Sigmoid colon (tissue), 7 donors: ENCODE data around the gene SYNC. TPM values are rescaled to one million over a fixed set of nuclear protein-coding genes. Genes with fewer than 3 reads are reported as not detected.

Experiments used
- DNase-seq: peaks from one replicate; pipeline ENCODE4 v3.0.0-alpha.2; 2019
- H3K27ac ChIP-seq, 4 donors: fragments of 200-600 bp; sonication (generic); one replicate each; pipeline ENCODE4 v1.5.1; 2016 to 2019; ENCODE audit warnings: mild to moderate bottlenecking in 1 of 4
- H3K27me3 ChIP-seq, 3 donors: fragments of 200-600 bp; sonication (generic); one replicate each; pipeline ENCODE4 v1.5.1; 2019; ENCODE audit warnings: mild to moderate bottlenecking in 1 of 3
- H3K36me3 ChIP-seq, 4 donors: fragments of 200-600 bp; sonication (generic); one replicate each; pipeline ENCODE4 v1.5.1; 2016 to 2019
- H3K4me1 ChIP-seq, 4 donors: fragments of 200-600 bp; sonication (generic); one replicate each; pipeline ENCODE4 v1.5.1; 2017 to 2019
- H3K4me3 ChIP-seq, 4 donors: fragments of 200-600 bp; sonication (generic); one replicate each; pipeline ENCODE4 v1.5.1; 2017 to 2019; ENCODE audit warnings: mild to moderate bottlenecking in 2 of 4, moderate library complexity in 1 of 4
- H3K9me3 ChIP-seq, 4 donors: fragments of 200-600 bp in 3 of 4; sonication (generic) in 3 of 4; one replicate each; pipeline versions ENCODE4 v1.5.1 to v1.6.1; 2013 to 2019
- EP300 ChIP-seq, 4 donors: sonication (generic); formaldehyde crosslinking; IDR thresholded peaks; one replicate each; pipeline ENCODE4 v1.6.1; 2017; ENCODE audit warnings: antibody characterized with exemption in 4 of 4
- POLR2A ChIP-seq, 2 donors: fragments of 450-650 bp; IDR thresholded peaks; one replicate each; pipeline ENCODE4 v1.6.1; 2016; ENCODE audit warnings: antibody characterized with exemption in 2 of 2, mild to moderate bottlenecking in 2 of 2, moderate library complexity in 2 of 2
- POLR2AphosphoS5 ChIP-seq, 4 donors: sonication (generic); formaldehyde crosslinking; IDR thresholded peaks; one replicate each; pipeline ENCODE4 v1.6.1; 2017; ENCODE audit warnings: antibody characterized with exemption in 4 of 4
- WGBS, 2 donors: extraction: QIAGEN DNeasy Blood & Tissue Kit; methylation state at CpG; one replicate each; pipeline ENCODE4 v1.1.7; 2013; 5-methylcytosine and 5-hydroxymethylcytosine counted together
- intact Hi-C: fragments of 100-400 bp; cut with DNase I; formaldehyde crosslinking; loops from one replicate; pipeline ENCODE4 v1.15.1; 2023
- polyA plus RNA-seq, 3 donors: library from polyadenylated mRNA; stranded (reverse); fragments of 200-250 nt; gene quantifications; one replicate each; pipeline ENCODE4 v1.2.3, GENCODE V29; 2013
- total RNA-seq, 4 donors: library from RNA; depleted of rRNA; stranded (reverse); fragments of >200 nt; gene quantifications; one replicate each; pipeline ENCODE4 v1.1.0, GENCODE V29; 2016
- TF ChIP-seq, protein P1 (sequence below), 4 experiments: fragments of 450-650 bp in 3 of 4; fragments of 200-600 bp in 1 of 4; IDR thresholded peaks; one replicate each; pipeline ENCODE4 v1.5.1; 2016 to 2019; ENCODE audit warnings: antibody characterized with exemption in 4 of 4, mild to moderate bottlenecking in 3 of 4, moderate library complexity in 2 of 4
- donor health status: healthy with polysubstance abuse.
- donor health status: Bipolar disorder and iron deficiency.
- donor health status: healthy.

SYNC gene
- total and polyA plus RNA-seq, 7 donors = 6.9 to 87.5 (median 22.5) TPM

DNA sequence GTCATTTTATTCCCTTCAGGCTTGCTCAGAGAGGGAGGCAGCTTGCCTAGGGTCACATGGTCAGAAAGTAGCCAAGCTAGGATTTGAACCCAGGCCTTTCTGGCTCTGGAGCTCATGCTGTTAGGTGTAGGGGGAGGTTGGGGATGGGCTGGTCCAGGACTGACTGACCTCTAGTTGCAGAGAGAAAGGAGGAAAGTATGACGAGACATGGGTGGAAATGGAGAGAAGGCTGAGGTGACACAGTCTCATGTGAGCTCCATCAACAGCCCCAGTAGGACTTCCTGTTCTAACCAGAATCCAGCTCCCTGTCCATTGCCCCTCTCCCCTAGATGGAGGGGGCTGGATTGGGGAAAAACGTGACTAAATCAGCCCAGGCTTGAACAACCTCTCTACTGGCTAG, 15.5 kb upstream of the SYNC start:
- no peaks in the 10 kb centered on the region for H3K36me3 ChIP-seq
- H3K27ac ChIP-seq = no peak overlapping the region
- 82 to 85% methylated on average over 2 of the region's 2 CpGs for WGBS, 2 donors
- TF ChIP-seq POLR2AphosphoS5 (IDR thresholded peaks at IDR 0.05) (no peak), EP300 (IDR thresholded peaks at IDR 0.05) (no peak), POLR2A (IDR thresholded peaks at IDR 0.05) (no peak)
- TF ChIP-seq, protein P1, sequence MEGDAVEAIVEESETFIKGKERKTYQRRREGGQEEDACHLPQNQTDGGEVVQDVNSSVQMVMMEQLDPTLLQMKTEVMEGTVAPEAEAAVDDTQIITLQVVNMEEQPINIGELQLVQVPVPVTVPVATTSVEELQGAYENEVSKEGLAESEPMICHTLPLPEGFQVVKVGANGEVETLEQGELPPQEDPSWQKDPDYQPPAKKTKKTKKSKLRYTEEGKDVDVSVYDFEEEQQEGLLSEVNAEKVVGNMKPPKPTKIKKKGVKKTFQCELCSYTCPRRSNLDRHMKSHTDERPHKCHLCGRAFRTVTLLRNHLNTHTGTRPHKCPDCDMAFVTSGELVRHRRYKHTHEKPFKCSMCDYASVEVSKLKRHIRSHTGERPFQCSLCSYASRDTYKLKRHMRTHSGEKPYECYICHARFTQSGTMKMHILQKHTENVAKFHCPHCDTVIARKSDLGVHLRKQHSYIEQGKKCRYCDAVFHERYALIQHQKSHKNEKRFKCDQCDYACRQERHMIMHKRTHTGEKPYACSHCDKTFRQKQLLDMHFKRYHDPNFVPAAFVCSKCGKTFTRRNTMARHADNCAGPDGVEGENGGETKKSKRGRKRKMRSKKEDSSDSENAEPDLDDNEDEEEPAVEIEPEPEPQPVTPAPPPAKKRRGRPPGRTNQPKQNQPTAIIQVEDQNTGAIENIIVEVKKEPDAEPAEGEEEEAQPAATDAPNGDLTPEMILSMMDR (IDR thresholded peaks at IDR 0.05) = no peak
- H3K4me3 ChIP-seq = no peak overlapping the region
- H3K27me3 ChIP-seq = no peaks in the 10 kb centered on the region
- intact Hi-C loops = no loop called here
- H3K9me3 ChIP-seq = no peaks in the 10 kb centered on the region
- no peaks in the 10 kb centered on the region for H3K4me1 ChIP-seq
- no peak for DNase-seq

DNA sequence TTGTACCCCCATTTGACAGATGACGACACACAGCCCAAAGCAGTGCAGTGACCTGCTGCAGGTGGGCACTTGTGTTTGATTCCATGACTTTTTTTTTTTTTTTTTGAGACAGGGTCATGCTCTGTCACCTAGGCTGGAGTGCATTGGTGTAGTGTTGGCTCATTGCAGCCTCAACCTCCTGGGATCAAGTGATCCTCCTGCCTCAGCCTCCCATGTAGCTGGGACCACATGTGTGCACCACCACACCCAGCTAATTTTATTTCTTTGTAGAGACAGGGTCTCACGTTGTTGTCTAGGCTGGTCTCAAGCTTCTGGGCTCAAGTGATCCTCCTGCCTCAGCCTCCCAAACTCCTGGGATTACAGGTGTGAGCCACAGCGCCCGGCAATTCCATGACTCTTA, 14.9 kb upstream of the SYNC start:
- WGBS, 2 donors = 89 to 95% methylated on average over 4 of the region's 4 CpGs

DNA sequence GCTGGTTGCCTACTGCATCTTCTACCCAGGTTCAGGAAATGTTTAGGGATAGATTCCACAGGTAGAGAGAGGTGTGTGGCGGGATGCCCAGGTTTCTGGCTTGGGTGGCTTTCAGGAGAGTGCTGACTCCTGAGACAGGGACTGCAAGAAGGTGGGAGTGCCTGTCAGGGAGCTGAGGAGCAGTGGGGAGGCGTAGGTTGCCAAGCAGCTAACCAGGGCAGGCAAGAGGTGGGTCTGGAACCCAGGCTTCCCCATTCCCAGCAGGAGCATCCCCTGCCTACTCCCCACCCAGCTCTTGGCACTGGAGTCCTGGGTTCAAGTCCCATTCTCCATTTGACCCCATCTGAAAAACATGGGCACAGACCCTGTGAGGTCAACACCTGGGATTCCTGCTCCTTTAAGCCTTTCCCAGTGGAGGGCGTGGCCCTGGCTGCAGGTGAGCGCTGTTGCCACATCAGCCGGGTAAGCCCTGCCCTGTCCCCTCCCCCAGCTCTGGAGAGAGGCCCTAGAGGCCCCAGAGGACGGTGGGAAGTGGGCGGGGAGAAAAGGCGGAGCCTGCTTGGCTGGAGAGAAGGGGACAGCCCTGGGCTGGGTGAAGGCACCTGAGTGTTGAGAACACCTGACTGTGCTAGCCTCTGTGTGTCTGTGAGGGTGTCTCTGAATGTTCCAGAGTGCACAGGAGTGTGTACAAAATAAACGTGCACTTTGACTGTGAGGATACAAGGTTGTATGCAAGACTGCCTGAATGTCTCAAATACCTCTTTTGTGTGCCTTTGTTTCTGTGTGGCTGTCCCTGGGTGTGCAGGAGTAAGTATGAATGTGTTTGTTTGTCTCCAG, 14.0 kb upstream of the SYNC start:
- Histone ChIP-seq H3K9me3 (no peaks in the 10 kb centered on the region), H3K27me3 (no peaks in the 10 kb centered on the region), H3K4me1 (peaks cover 0 to 7% (median 0%) of the 10 kb centered on the region in 4 donors), H3K27ac (no peak overlapping the region), H3K4me3 (no peak overlapping the region), H3K36me3 (no peaks in the 10 kb centered on the region)
- intact Hi-C loops = no loop called here
- TF ChIP-seq POLR2A (IDR thresholded peaks at IDR 0.05) (peak in 1 of 2 donors; percentile 39), POLR2AphosphoS5 (IDR thresholded peaks at IDR 0.05) (no peak)
- 17 to 27% methylated on average over 9 of the region's 9 CpGs for WGBS, 2 donors
- no peak for DNase-seq

More for the DNA sequence above, 14.9 kb upstream of the SYNC start:
- intact Hi-C loops = no loop called here
- TF ChIP-seq, protein P1 (IDR thresholded peaks at IDR 0.05) = no peak
- no peak for TF ChIP-seq POLR2A (IDR thresholded peaks at IDR 0.05)
- TF ChIP-seq POLR2AphosphoS5 (IDR thresholded peaks at IDR 0.05) = no peak
- no peak for TF ChIP-seq EP300 (IDR thresholded peaks at IDR 0.05)
- Histone ChIP-seq H3K27me3 (no peaks in the 10 kb centered on the region), H3K27ac (no peak overlapping the region), H3K4me1 (no peaks in the 10 kb centered on the region), H3K4me3 (no peak overlapping the region), H3K36me3 (no peaks in the 10 kb centered on the region), H3K9me3 (no peaks in the 10 kb centered on the region)
- DNase-seq = no peak

DNA sequence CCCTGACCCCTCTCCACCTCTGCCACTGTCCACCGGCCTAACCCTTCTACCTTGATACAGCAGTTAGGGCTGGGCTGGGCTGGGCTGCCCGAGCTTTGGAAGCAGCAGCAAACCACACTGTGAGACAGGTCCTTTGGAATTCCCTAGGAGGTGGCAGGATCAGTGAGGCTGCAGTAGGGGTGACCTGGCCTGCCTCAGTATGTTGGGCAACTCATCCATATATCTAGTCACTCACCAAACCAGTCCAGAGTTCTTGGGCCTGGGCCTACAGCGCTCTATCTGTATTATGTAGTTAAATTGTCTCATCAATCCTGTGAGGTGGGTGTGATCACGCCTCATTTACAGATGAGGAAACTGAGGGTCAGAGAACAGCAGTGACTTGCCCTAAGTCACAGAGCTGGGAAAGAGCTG, 13.3 kb upstream of the SYNC start:
- Histone ChIP-seq H3K9me3 (no peaks in the 10 kb centered on the region), H3K27me3 (no peaks in the 10 kb centered on the region), H3K36me3 (no peaks in the 10 kb centered on the region), H3K4me3 (no peak overlapping the region), H3K27ac (no peak overlapping the region), H3K4me1 (peaks cover 0 to 7% (median 0%) of the 10 kb centered on the region in 4 donors)
- no peak for DNase-seq
- intact Hi-C loops = no loop called here
- 48 to 81% methylated on average over 4 of the region's 4 CpGs for WGBS, 2 donors
- TF ChIP-seq POLR2A (IDR thresholded peaks at IDR 0.05) (no peak), EP300 (IDR thresholded peaks at IDR 0.05) (no peak), POLR2AphosphoS5 (IDR thresholded peaks at IDR 0.05) (no peak)
- TF ChIP-seq, protein P1 (IDR thresholded peaks at IDR 0.05) = no peak

DNA sequence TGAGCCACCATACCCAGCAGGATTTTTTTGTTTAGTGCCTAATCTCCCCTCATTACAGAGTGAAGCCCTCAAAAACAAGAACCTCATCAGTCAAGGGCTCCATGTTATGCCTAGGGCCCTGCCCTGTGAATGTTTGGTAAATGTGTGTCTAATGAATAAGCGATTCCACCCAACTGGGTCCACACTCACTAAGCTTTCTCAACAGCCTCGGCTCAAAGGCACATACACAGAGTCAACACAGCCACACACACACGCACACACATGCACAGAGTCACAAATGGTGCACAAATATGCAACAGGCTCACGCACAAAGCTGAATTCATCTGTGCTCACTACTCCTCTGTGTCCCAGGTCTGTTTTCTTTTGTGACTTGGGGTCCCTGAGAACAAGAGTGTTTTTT, 11.7 kb upstream of the SYNC start:
- WGBS, 2 donors = 58 to 80% methylated on average over 4 of the region's 4 CpGs
- Histone ChIP-seq H3K9me3 (no peaks in the 10 kb centered on the region), H3K36me3 (no peaks in the 10 kb centered on the region), H3K4me3 (no peak overlapping the region), H3K4me1 (peaks cover 0 to 7% (median 0%) of the 10 kb centered on the region in 4 donors), H3K27ac (no peak overlapping the region), H3K27me3 (no peaks in the 10 kb centered on the region)
- DNase-seq = no peak
- intact Hi-C loops = loop anchor here (5.0 kb wide), 1 partner anchor 158 kb away; the partner anchor contains the start of gene FNDC5
- TF ChIP-seq, protein P1 (IDR thresholded peaks at IDR 0.05) = no peak
- no peak for TF ChIP-seq EP300 (IDR thresholded peaks at IDR 0.05)
